Lung (tissue), 12 donors: ENCODE results near the gene PTPRT. TPM values are rescaled to one million over a fixed set of nuclear protein-coding genes. Genes with fewer than 3 reads are reported as not detected.

Source experiments
- ATAC-seq: fragments of 200-7000 bp; cut with Tn5 transposase; one replicate; pipeline ENCODE4 v1.9.1; 2020; ENCODE audit warnings: moderate number of reproducible peaks; ENCODE audit not compliant: insufficient read depth, low FRiP score
- DNase-seq, 3 donors: peaks; one replicate each; pipeline ENCODE4 v3.0.0-alpha.2; 2013 to 2017
- H3K27ac ChIP-seq, 2 donors: one replicate each; pipeline ENCODE4 v1.5.1; 2013; ENCODE audit warnings: mild to moderate bottlenecking in 2 of 2, moderate library complexity in 2 of 2, control low read depth in 1 of 2, inconsistent platforms in 1 of 2, low read depth in 1 of 2, low read length in 1 of 2
- H3K27me3 ChIP-seq, 3 donors: one replicate each; pipeline ENCODE4 v1.5.1; 2013; ENCODE audit warnings: low read length in 2 of 3; ENCODE audit not compliant: control insufficient read depth in 3 of 3, insufficient read depth in 3 of 3
- H3K36me3 ChIP-seq, 4 donors: one replicate each; pipeline ENCODE4 v1.5.1; 2013; ENCODE audit warnings: low read length in 4 of 4, mild to moderate bottlenecking in 1 of 4, moderate library complexity in 1 of 4; ENCODE audit not compliant: control insufficient read depth in 4 of 4, insufficient read depth in 4 of 4
- H3K4me1 ChIP-seq, 5 donors: one replicate each; pipeline ENCODE4 v1.5.1; 2013; ENCODE audit warnings: low read length in 5 of 5, mild to moderate bottlenecking in 2 of 5, moderate library complexity in 1 of 5; ENCODE audit not compliant: control insufficient read depth in 5 of 5, insufficient read depth in 5 of 5
- H3K4me3 ChIP-seq: one replicate; pipeline ENCODE4 v1.5.1; 2013; ENCODE audit warnings: mild to moderate bottlenecking, control low read depth, moderate library complexity
- H3K9ac ChIP-seq, 2 donors: one replicate each; pipeline ENCODE4 v1.5.1; 2013; ENCODE audit warnings: low read length in 2 of 2, control low read depth in 1 of 2; ENCODE audit not compliant: insufficient read depth in 1 of 2
- H3K9me3 ChIP-seq, 4 donors: one replicate each; pipeline ENCODE4 v1.5.1; 2013; ENCODE audit warnings: low read length in 3 of 4, mild to moderate bottlenecking in 1 of 4, moderate library complexity in 1 of 4; ENCODE audit not compliant: control insufficient read depth in 4 of 4, insufficient read depth in 3 of 4
- WGBS, 2 donors: extraction: QIAGEN DNeasy Blood & Tissue Kit; methylation state at CpG; one replicate each; pipeline ENCODE4 v1.1.7; 2013; 5-methylcytosine and 5-hydroxymethylcytosine counted together
- polyA plus RNA-seq, 2 donors: library from polyadenylated mRNA; stranded (reverse); fragments of 200-250 nt; gene quantifications; one replicate each; pipeline ENCODE4 v1.2.1, GENCODE V29; 2013
- total RNA-seq, 2 donors: library from RNA; depleted of rRNA in 1 of 2; stranded (reverse); fragments of >200 nt in 1 of 2; gene quantifications; one replicate each; pipeline ENCODE4 v1.2.1, GENCODE V29; 2014 to 2021
- TF ChIP-seq, protein P1 (sequence below): IDR thresholded peaks from 2 replicates; pipeline ENCODE4 v1.5.1; 2012; ENCODE audit warnings: mild to moderate bottlenecking; ENCODE audit errors: control extremely low read depth, extremely low read depth
- donor health status: control.
- donor health status: control.
- donor health status: Bipolar disorder and iron deficiency.
- donor health status: healthy.
- donor health status: DM: yes; HTN: yes; CAD: no.

Gene PTPRT
- total and polyA plus RNA-seq, 4 donors = 0.37 to 13.8 (median 6.1) TPM

DNA sequence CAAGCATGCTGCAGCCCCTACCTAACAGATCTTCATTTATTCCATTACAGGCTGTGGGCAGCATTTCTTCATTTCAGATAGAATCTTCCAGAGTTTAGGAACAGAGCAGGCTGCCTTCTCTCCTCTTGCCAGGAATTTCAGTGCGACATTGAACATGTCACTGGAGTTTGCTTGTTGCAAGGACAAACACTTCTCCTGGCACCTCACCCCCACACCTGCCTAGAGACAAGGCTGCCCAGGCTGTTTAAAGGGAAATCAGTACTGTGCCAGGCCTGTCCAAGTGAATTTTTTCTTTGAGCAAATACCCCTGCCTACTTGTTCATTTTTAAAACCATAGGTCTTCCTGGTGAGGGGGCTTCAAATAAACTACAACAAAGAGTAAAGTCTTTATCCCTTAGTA, 594.1 kb downstream of the PTPRT start:
- Histone ChIP-seq H3K27ac (no peak overlapping the region), H3K36me3 (no peaks in the 10 kb centered on the region), H3K9ac (no peak overlapping the region), H3K4me1 (peaks cover 0 to 4% (median 0%) of the 10 kb centered on the region in 5 donors), H3K9me3 (peaks cover 0 to 2% (median 0%) of the 10 kb centered on the region in 4 donors), H3K4me3 (no peak overlapping the region), H3K27me3 (no peaks in the 10 kb centered on the region)
- DNase-seq = peak in 1 of 3 donors; percentile 8
- TF ChIP-seq, protein P1, sequence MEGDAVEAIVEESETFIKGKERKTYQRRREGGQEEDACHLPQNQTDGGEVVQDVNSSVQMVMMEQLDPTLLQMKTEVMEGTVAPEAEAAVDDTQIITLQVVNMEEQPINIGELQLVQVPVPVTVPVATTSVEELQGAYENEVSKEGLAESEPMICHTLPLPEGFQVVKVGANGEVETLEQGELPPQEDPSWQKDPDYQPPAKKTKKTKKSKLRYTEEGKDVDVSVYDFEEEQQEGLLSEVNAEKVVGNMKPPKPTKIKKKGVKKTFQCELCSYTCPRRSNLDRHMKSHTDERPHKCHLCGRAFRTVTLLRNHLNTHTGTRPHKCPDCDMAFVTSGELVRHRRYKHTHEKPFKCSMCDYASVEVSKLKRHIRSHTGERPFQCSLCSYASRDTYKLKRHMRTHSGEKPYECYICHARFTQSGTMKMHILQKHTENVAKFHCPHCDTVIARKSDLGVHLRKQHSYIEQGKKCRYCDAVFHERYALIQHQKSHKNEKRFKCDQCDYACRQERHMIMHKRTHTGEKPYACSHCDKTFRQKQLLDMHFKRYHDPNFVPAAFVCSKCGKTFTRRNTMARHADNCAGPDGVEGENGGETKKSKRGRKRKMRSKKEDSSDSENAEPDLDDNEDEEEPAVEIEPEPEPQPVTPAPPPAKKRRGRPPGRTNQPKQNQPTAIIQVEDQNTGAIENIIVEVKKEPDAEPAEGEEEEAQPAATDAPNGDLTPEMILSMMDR = no peak
- ATAC-seq = no peak
- WGBS, 2 donors = 67 to 95% methylated on average over 1 of the region's 1 CpG

GRCh38 chr20:42594659-42595058, 595.0 kb downstream of the PTPRT start:
- Histone ChIP-seq H3K27me3 (no peaks in the 10 kb centered on the region), H3K9me3 (peaks cover 0 to under 1% (median 0%) of the 10 kb centered on the region in 4 donors), H3K27ac (no peak overlapping the region), H3K4me3 (no peak overlapping the region), H3K9ac (no peak overlapping the region), H3K4me1 (peaks cover 0 to 4% (median 0%) of the 10 kb centered on the region in 5 donors), H3K36me3 (no peaks in the 10 kb centered on the region)
- TF ChIP-seq, protein P1 = no peak
- ATAC-seq (no peak), DNase-seq (no peak)
- WGBS, 2 donors = 74 to 83% methylated on average over 3 of the region's 3 CpGs

DNA sequence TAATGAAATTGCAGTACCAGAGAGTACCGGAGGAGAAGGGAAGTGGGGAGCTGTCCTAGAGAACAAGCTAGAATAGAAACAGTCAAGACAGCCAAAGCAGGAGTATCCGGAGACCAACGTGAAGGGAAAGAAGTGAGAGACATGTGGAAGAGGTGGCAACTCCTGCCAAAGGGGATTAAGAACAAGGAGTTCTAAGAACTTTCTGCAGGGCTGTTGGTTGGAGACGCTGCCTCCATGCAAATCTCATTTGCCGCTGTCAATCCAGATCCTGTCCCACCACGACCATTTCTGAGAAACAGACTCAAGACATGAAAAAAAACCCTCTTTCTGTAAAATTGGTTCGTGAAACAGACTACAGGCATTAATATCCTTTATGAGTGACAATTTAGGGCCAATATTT, 595.7 kb downstream of the PTPRT start:
- Histone ChIP-seq H3K9me3 (no peaks in the 10 kb centered on the region), H3K4me3 (no peak overlapping the region), H3K9ac (no peak overlapping the region), H3K36me3 (no peaks in the 10 kb centered on the region), H3K27me3 (no peaks in the 10 kb centered on the region), H3K27ac (no peak overlapping the region), H3K4me1 (peaks cover 0 to 4% (median 0%) of the 10 kb centered on the region in 5 donors)
- 72 to 79% methylated on average over 7 of the region's 7 CpGs for WGBS, 2 donors
- DNase-seq (no peak), ATAC-seq (no peak)
- TF ChIP-seq, protein P1 = no peak
